Rectal smooth muscle tissue (tissue), 1 donor: ENCODE data around the gene ATP6AP2.
"Not testable (repeated sequence)": the region's sequence is repeated elsewhere in the genome, so short reads cannot be mapped to it uniquely, and the experiment has no call there.

Experiments
- H3K27ac ChIP-seq: one replicate; pipeline ENCODE4 v1.7.0; 2013; ENCODE audit warnings: low read depth, low read length, inconsistent platforms
- H3K27me3 ChIP-seq: one replicate; pipeline ENCODE4 v1.7.0; 2013; ENCODE audit warnings: low read length; ENCODE audit not compliant: control insufficient read depth, insufficient read depth
- H3K36me3 ChIP-seq: one replicate; pipeline ENCODE4 v1.7.0; 2013; ENCODE audit warnings: low read length; ENCODE audit not compliant: control insufficient read depth, insufficient read depth
- H3K4me1 ChIP-seq: one replicate; pipeline ENCODE4 v1.7.0; 2013; ENCODE audit warnings: low read length; ENCODE audit not compliant: control insufficient read depth, insufficient read depth
- H3K4me3 ChIP-seq: one replicate; pipeline ENCODE4 v1.7.0; 2013; ENCODE audit warnings: low read length
- H3K9ac ChIP-seq: one replicate; pipeline ENCODE4 v1.7.0; 2013; ENCODE audit warnings: low read length

The ATP6AP2 gene

GRCh38 chrX:40550066-40550465, 30.7 kb upstream of the ATP6AP2 start:
- H3K9ac ChIP-seq, result no peak overlapping the region
- H3K4me1 ChIP-seq, result no peaks in the 10 kb centered on the region
- H3K4me3 ChIP-seq, result no peak overlapping the region
- peaks cover 4% of the 10 kb centered on the region for H3K27me3 ChIP-seq
- no peaks in the 10 kb centered on the region for H3K36me3 ChIP-seq
- H3K27ac ChIP-seq, result no peak overlapping the region

GRCh38 chrX:40552768-40553167, 28.0 kb upstream of the ATP6AP2 start:
- no peak overlapping the region for H3K27ac ChIP-seq
- no peaks in the 10 kb centered on the region for H3K4me1 ChIP-seq
- no peak overlapping the region for H3K9ac ChIP-seq
- H3K4me3 ChIP-seq, result no peak overlapping the region
- no peaks in the 10 kb centered on the region for H3K36me3 ChIP-seq
- peaks cover 4% of the 10 kb centered on the region for H3K27me3 ChIP-seq

DNA sequence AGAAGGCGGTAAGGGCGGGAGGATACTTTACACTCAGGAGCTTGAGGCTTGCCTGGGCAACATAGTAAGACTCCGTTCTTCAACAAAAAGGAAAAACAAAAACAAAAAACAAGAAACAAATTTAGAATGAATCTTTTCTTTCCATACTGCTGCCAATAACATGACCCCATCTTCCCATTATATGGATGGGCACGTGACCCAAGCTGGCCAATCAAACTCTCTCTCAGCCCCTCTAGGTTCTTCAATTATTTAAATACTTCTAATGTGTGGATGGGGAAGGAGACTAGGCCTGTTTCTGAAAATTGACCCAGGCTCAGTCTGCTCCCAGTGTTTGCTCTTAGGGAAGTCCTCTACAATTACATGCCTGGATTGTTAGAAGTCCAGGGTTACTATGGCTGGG, 22.2 kb upstream of the ATP6AP2 start:
- Histone ChIP-seq H3K4me1 (no peaks in the 10 kb centered on the region), H3K36me3 (no peaks in the 10 kb centered on the region), H3K27ac (no peak overlapping the region), H3K4me3 (no peak overlapping the region), H3K9ac (no peak overlapping the region), H3K27me3 (peaks cover 4% of the 10 kb centered on the region)

- H3K4me3 ChIP-seq, result no peak overlapping the region
- H3K9ac ChIP-seq, result no peak overlapping the region
- no peaks in the 10 kb centered on the region for H3K4me1 ChIP-seq
- no peak overlapping the region for H3K27ac ChIP-seq
- no peaks in the 10 kb centered on the region for H3K36me3 ChIP-seq
- peaks cover 5% of the 10 kb centered on the region for H3K27me3 ChIP-seq
Observed at GRCh38 chrX:40563784-40564183, 17.0 kb upstream of the ATP6AP2 start.

DNA sequence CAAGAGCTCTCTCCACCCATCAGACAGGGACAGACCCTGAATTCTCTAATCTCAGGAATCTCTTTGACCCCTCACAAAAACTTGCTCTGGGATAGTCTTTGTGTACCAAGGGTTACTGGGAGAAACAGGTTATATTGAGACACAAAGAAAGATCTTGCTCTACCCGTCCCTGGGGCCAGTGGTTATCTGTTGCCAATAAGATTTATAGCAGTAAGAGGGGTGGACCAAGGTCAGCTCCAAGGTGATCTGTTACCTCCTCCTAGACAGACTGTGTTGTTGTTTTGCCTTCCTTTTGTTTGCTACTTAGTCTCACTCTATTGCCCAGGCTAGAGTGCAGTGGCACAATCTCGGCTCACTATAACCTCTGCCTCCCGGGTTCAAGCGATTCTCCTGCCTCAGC, 16.3 kb upstream of the ATP6AP2 start:
- H3K4me3 ChIP-seq, result no peak overlapping the region
- H3K27me3 ChIP-seq, result peaks cover 5% of the 10 kb centered on the region
- H3K4me1 ChIP-seq, result no peaks in the 10 kb centered on the region
- H3K36me3 ChIP-seq, result no peaks in the 10 kb centered on the region
- no peak overlapping the region for H3K9ac ChIP-seq
- no peak overlapping the region for H3K27ac ChIP-seq

- H3K4me1 ChIP-seq, result no peaks in the 10 kb centered on the region
- H3K4me3 ChIP-seq, result no peak overlapping the region
- H3K27ac ChIP-seq, result no peak overlapping the region
- peaks cover 3% of the 10 kb centered on the region for H3K27me3 ChIP-seq
- no peaks in the 10 kb centered on the region for H3K36me3 ChIP-seq
- no peak overlapping the region for H3K9ac ChIP-seq
Observed at GRCh38 chrX:40570346-40571093, 10.2 kb upstream of the ATP6AP2 start.

DNA sequence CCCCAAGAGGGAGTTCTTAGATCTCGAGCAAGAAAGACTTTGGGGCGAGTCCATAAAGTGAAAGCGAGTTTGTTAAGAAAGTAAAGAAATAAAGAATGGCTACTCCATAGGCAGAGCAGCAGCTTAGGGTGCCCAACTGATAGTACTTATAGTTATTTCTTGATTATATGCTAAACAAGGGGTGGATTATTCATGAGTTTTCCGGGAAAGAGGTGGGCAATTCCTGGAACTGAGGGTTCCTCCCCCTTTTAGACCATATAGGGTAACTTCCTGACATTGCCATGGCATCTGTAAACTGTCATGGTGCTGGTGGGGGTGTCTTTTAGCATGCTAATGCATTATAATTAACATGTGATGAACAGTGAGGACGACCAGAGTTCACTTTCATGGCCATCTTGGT, 9.6 kb upstream of the ATP6AP2 start:
- H3K27ac ChIP-seq, H3K9ac ChIP-seq, H3K36me3 ChIP-seq, H3K4me3 ChIP-seq, H3K4me1 ChIP-seq, H3K27me3 ChIP-seq: not testable (repeated sequence)

- no peak overlapping the region for H3K9ac ChIP-seq
- H3K36me3 ChIP-seq, result no peaks in the 10 kb centered on the region
- H3K4me1 ChIP-seq, result no peaks in the 10 kb centered on the region
- peaks cover 3% of the 10 kb centered on the region for H3K27me3 ChIP-seq
- H3K27ac ChIP-seq, result no peak overlapping the region
- H3K4me3 ChIP-seq, result no peak overlapping the region
Observed at GRCh38 chrX:40571600-40571999, 9.2 kb upstream of the ATP6AP2 start.

GRCh38 chrX:40573763-40574162, 7.0 kb upstream of the ATP6AP2 start:
- H3K9ac ChIP-seq, result no peak overlapping the region
- no peak overlapping the region for H3K4me3 ChIP-seq
- H3K4me1 ChIP-seq, result no peaks in the 10 kb centered on the region
- no peaks in the 10 kb centered on the region for H3K27me3 ChIP-seq
- H3K36me3 ChIP-seq, result no peaks in the 10 kb centered on the region
- no peak overlapping the region for H3K27ac ChIP-seq

GRCh38 chrX:40575411-40575810, 5.4 kb upstream of the ATP6AP2 start:
- H3K27me3 ChIP-seq, H3K9ac ChIP-seq, H3K27ac ChIP-seq, H3K4me1 ChIP-seq, H3K4me3 ChIP-seq, H3K36me3 ChIP-seq: not testable (repeated sequence)

DNA sequence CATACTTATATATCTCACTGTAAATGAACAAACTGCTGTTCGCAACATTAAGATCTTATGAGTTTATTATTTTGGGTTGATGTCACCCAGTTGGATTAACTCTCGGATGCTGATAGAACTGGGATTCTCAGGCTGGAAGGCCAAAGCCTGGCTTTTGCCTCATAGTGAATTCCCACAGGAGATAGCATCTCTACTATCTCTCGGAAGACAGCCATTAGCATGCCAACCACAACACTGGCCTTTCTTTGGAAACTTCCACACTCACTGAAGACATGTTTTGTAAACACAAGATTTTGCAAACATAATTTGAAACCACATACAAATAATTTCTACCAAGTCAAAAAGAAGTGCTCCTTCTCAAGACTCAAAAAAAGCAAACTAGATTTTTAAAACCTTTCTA, 4.5 kb upstream of the ATP6AP2 start:
- Histone ChIP-seq H3K27me3 (no peaks in the 10 kb centered on the region), H3K4me1 (no peaks in the 10 kb centered on the region), H3K4me3 (no peak overlapping the region), H3K36me3 (no peaks in the 10 kb centered on the region), H3K9ac (no peak overlapping the region), H3K27ac (no peak overlapping the region)

- no peak overlapping the region for H3K27ac ChIP-seq
Observed at GRCh38 chrX:40578039-40578695, 2.6 kb upstream of the ATP6AP2 start.

DNA sequence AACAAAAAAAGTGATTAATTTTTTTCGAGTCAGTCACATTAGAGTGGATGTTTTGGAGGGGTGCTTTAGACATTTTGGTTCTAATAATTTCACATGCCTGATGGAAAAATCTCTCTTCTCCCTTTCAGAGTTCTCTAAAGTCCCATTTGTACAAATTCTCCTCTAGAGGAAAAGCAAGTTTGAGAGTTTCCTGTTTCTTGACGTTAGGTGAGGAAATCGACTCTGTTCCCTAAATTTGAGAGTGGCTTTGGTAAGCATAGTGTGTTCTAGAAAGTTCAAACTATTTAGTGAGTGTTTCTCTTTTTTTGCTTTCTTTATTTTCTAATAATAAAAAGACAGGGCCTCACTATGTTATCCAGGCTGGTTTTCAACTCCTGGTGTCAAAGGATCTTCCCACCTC, 1.6 kb upstream of the ATP6AP2 start:
- H3K9ac ChIP-seq, result no peak overlapping the region
- H3K27ac ChIP-seq, result no peak overlapping the region
- no peaks in the 10 kb centered on the region for H3K4me1 ChIP-seq
- no peaks in the 10 kb centered on the region for H3K36me3 ChIP-seq
- no peak overlapping the region for H3K4me3 ChIP-seq
- peaks cover 3% of the 10 kb centered on the region for H3K27me3 ChIP-seq

More at GRCh38 chrX:40578039-40578695, 2.6 kb upstream of the ATP6AP2 start:
- Histone ChIP-seq H3K27me3 (peaks cover under 1% of the 10 kb centered on the region), H3K9ac (no peak overlapping the region), H3K4me3 (no peak overlapping the region), H3K36me3 (no peaks in the 10 kb centered on the region), H3K4me1 (no peaks in the 10 kb centered on the region)
